ENCODE measurements around the gene SCN1A.

The SCN1A gene

DNA sequence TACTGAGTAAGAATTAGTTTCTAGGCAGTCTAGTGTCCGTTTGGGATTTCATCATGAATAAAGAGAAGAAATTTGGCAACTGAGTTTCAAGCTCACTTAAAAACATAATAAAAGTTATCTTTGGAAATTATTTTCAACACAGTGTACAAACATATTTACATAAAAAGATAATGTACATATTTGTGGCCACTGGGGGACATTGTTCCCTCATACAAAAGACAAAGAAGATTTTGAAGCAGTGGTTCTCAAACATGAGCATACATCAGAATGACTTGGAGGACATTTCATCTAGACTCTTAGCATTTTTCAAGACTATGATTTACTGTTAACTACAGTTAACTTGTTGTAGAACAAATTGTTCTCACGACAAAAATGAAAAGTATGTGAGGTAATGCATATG is 158.6 kb downstream of the SCN1A start:
- no peak for TF ChIP-seq CTCF (IDR thresholded peaks at IDR 0.05; ENCODE audit: insufficient read depth, low read length, missing control alignments)
- no peak for DNase-seq (ENCODE audit: low read depth, low spot score)
- ChIA-PET CTCF (interaction anchor here (1.2 kb wide), 1 partner anchor 16 kb away, joined by 3 read pairs; the partner anchor contains the start of gene TTC21B), POLR2A (no interaction called here)
- no peak overlapping the region for H3K4me3 ChIP-seq (ENCODE audit: low read depth, low read length)

- CTCF ChIA-PET, result interaction anchor here (4.8 kb wide), 1 partner anchor 12 kb away, joined by 17 read pairs; no protein-coding TSS in a partner anchor
- POLR2A ChIA-PET, result no interaction called here
- DNase-seq (ENCODE audit: low read depth, low spot score), result no peak
- no peak for TF ChIP-seq CTCF (IDR thresholded peaks at IDR 0.05; ENCODE audit: insufficient read depth, low read length, missing control alignments)
- H3K4me3 ChIP-seq (ENCODE audit: low read depth, low read length), result no peak overlapping the region
Measured at GRCh38 chr2:165967746-165968145, 160.1 kb downstream of the SCN1A start.

DNA sequence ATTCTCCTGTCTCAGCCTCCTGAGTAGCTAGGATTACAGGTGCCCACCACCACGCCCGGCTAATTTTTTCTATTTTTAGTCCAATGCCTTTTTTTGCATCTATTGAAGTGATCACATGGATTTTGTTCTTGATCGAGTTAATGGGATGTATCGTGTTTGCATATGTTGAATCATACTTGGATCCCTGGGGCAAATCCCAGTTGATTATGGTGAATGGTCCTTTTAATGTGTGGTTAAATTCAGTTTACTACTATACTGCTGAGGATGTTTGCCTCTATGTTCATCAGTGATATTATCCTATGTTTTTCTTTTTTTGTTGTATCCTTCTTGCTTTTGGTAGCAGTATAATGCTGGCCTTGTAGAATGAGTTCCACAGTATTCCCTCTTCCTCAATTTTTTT is 166.0 kb downstream of the SCN1A start:
- DNase-seq (ENCODE audit: low read depth, low spot score), result no peak
- H3K4me3 ChIP-seq (ENCODE audit: low read depth, low read length), result no peak overlapping the region
- POLR2A ChIA-PET, result no interaction called here
- TF ChIP-seq CTCF (IDR thresholded peaks at IDR 0.05; ENCODE audit: insufficient read depth, low read length, missing control alignments), result no peak
- CTCF ChIA-PET, result no interaction called here

DNA sequence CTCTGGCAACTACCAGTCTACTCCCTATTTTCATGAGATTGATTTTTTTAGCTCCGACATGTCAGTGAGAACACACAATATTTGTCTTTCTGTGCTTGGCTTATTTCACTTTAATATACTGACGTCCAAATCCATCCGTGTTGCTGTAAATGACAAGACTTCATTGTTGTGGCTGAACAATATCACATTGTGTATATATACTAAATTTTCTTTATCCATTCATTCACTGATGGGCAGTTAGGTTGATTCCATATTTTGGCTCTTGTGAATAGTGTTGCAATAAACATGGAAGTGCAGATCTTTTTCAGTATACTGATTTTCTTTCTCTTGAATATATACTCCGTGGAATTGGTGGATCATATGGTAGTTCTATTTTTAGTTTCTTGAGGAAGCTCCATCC is 168.4 kb downstream of the SCN1A start:
- ChIA-PET CTCF (interaction anchor here (1.5 kb wide), 1 partner anchor 170 kb away, joined by 3 read pairs; no protein-coding TSS in a partner anchor), POLR2A (no interaction called here)
- no peak for TF ChIP-seq CTCF (IDR thresholded peaks at IDR 0.05; ENCODE audit: insufficient read depth, low read length, missing control alignments)
- no peak for DNase-seq (ENCODE audit: low read depth, low spot score)
- H3K4me3 ChIP-seq (ENCODE audit: low read depth, low read length), result no peak overlapping the region

- H3K4me3 ChIP-seq (ENCODE audit: low read depth, low read length), result no peak overlapping the region
- POLR2A ChIA-PET, result no interaction called here
- no peak for TF ChIP-seq CTCF (IDR thresholded peaks at IDR 0.05; ENCODE audit: insufficient read depth, low read length, missing control alignments)
- CTCF ChIA-PET, result interaction anchor here (1.0 kb wide), 1 partner anchor 170 kb away, joined by 3 read pairs; no protein-coding TSS in a partner anchor
- DNase-seq (ENCODE audit: low read depth, low spot score), result no peak
Measured at GRCh38 chr2:165958313-165958960, 169.4 kb downstream of the SCN1A start.

GRCh38 chr2:165957030-165957675 is 170.7 kb downstream of the SCN1A start:
- H3K4me3 ChIP-seq (ENCODE audit: low read depth, low read length), result no peak overlapping the region
- POLR2A ChIA-PET, result no interaction called here
- DNase-seq (ENCODE audit: low read depth, low spot score), result no peak
- no peak for TF ChIP-seq CTCF (IDR thresholded peaks at IDR 0.05; ENCODE audit: insufficient read depth, low read length, missing control alignments)
- CTCF ChIA-PET, result interaction anchor here (0.6 to 1.0 kb wide), 3 partner anchors 69 to 172 kb away, joined by 3 read pairs; no protein-coding TSS in a partner anchor

Data from AG04449 (cell line).